ENCODE results near the gene RHOV. TPM values are rescaled to one million over a fixed set of nuclear protein-coding genes. Genes with fewer than 3 reads are reported as not detected.

Gene RHOV
- total RNA-seq, 1 experiment from 2014 or later = 0.41 TPM

- DNase-seq (ENCODE audit: low spot score) = no peak
Measured at GRCh38 chr15:40845511-40846284, 28.3 kb downstream of the RHOV start.

DNA sequence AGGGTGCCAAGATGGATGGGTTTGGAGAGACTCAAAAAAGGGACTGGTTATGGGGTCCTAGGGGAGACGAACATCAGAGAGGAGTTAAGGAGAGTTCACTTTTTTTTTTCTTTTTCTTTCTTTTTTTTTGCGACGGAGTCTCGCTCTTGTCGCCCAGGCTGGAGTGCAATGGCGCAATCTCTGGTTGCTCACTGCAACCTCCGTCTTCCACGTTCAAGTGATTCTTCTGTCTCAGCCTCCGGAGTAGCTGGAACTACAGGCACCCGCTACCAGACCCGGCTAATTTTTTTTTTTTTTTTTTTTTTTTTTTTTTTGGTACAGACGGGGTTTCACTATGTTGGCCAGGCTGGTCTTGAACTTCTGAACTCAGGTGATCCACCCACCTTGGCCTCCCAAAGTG is 29.0 kb downstream of the RHOV start:
- DNase-seq (ENCODE audit: low spot score) = no peak

DNA sequence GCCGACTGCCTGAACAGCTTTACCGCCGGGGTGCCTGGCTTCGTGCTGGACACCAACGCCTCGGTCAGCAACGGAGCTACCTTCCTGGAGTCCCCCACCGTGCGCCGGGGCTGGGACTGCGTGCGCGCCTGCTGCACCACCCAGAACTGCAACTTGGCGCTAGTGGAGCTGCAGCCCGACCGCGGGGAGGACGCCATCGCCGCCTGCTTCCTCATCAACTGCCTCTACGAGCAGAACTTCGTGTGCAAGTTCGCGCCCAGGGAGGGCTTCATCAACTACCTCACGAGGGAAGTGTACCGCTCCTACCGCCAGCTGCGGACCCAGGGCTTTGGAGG is 29.4 kb downstream of the RHOV start:
- DNase-seq (ENCODE audit: low spot score) = no peak

- DNase-seq (ENCODE audit: low spot score) = no peak
Measured at GRCh38 chr15:40843885-40844695, 29.9 kb downstream of the RHOV start, which contains the start of gene SPINT1. Gene SPINT1 (plus strand): TSS chr15:40844048. CDS start chr15:40844555, 507 bp downstream.

- no peak for DNase-seq (ENCODE audit: low spot score)
Measured at GRCh38 chr15:40843261-40843884, 30.7 kb downstream of the RHOV start.

GRCh38 chr15:40841741-40842140 is 32.3 kb downstream of the RHOV start:
- no peak for DNase-seq (ENCODE audit: low spot score)

DNA sequence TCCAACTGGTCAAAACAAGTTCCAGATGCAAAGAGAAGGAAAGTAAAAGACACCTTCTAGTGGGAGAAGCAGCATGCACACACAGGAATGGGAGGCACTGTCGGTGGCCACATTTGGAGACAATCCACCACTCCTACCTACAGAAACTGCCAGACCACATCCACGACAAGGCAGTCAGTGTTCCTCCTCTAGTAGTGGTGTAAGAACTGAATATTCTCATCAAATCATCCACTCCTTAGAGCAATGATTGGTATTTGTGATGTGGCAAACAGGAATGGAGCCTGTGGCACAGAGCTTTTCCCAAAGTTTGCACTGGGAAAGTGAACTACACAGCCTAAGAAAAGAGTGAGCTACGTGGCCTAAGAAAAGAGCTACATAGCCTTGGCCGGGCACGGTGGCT is 35.3 kb downstream of the RHOV start:
- DNase-seq (ENCODE audit: low spot score) = no peak

DNA sequence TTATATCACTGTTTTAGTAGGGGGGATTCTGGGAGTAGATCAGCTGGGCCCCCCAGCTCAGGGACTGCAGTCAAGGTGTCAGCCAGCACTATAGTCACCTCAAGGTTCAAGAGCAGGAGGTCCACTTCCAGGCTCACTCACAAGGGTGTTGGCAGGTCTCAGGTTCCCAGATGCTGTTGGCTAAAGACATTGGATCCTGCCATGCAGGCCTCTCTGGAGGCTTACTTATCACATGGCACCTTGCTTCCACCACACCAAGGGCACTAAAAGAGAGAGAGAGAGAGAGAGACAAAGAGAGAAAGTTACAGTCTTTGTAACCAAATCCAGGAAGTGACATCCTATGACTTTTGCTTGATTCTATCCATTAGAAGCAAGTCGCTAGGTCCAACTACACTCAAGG is 38.0 kb downstream of the RHOV start:
- DNase-seq (ENCODE audit: low spot score) = no peak

DNA sequence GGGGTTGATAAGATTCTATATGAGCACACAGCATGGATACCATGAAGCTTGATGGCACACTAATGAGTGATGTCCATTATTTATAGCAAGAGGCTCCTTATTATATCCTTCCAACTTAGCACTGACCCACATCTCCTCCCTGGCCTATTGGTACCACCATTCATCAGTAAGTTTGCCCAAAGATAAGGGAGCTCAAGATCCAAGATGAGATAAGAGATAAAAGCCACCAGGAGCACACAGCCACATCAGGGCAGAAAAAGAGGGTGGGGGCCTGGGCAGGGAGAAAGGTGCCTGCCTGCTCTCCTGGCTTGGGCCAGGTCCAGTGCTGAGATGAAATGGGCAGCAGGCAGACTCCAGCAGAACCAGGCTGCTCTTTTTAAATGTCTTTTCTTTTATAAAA is 41.1 kb downstream of the RHOV start:
- no peak for DNase-seq (ENCODE audit: low spot score)

GRCh38 chr15:40831861-40832260 is 42.2 kb downstream of the RHOV start:
- DNase-seq (ENCODE audit: low spot score) = no peak

DNA sequence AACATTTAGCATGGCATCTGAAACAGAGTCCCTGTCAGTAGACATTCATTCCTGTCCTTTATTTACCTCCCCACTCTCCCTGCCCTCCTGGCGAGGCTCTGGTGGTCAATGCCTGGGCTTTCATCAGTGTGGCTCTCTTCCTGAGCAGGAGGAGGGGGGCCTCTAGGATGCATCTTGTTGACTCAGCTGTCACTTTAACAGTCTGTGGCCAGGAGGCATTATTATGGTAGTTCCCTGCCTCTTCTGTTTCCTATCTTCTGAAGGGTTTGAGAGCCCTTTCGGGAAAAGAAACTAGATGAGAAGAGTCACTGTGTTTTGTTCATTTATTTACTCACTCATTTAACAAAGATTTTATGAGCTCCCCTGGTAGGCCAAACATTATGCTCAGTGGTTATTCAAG is 43.1 kb downstream of the RHOV start:
- no peak for DNase-seq (ENCODE audit: low spot score)

- no peak for DNase-seq (ENCODE audit: low spot score)
Measured at GRCh38 chr15:40829115-40829514, 44.9 kb downstream of the RHOV start.

GRCh38 chr15:40828447-40829036 is 45.5 kb downstream of the RHOV start, which contains the start of gene PPP1R14D:
Gene PPP1R14D (minus strand): TSS chr15:40828708. CDS start chr15:40828641, 67 bp downstream.
- no peak for DNase-seq (ENCODE audit: low spot score)

- no peak for DNase-seq (ENCODE audit: low spot score)
Measured at GRCh38 chr15:40826423-40827075, 47.5 kb downstream of the RHOV start.

- DNase-seq (ENCODE audit: low spot score) = peak; percentile 40
Measured at GRCh38 chr15:40825661-40826422, 48.2 kb downstream of the RHOV start.

- DNase-seq (ENCODE audit: low spot score) = no peak
Measured at GRCh38 chr15:40823572-40824343, 50.3 kb downstream of the RHOV start.

Measured in H4 (cell line).